HepG2 (cell line): ENCODE data around the gene XPR1. TPM values are rescaled to one million over a fixed set of nuclear protein-coding genes. Genes with fewer than 3 reads are reported as not detected.

Source experiments
- ATAC-seq: fragments of 200-7000 bp; cut with Tn5 transposase; 3 replicates; pipeline ENCODE4 v1.9.1; 2020; ENCODE audit warnings: mild to moderate bottlenecking, moderate library complexity
- BruUV-seq: library from RNA; stranded (reverse); fragments of 400-500 nt; replicated peaks from 2 replicates; lab custom pipeline; 2021; lab: Mats Ljungman, UMichigan
- CTCF ChIA-PET: fragments of 300-600 bp; formaldehyde crosslinking; extraction: SDS; loops from one replicate; lab custom pipeline; 2021; ENCODE audit warnings: low total read pairs, inconsistent platforms, low intra/inter-chr PET ratio; lab: Yijun Ruan, JAX
- POLR2A ChIA-PET: fragments of 350-600 bp; sonication (Branson Sonifier 250); formaldehyde crosslinking; loops from one replicate; lab custom pipeline; 2020; ENCODE audit warnings: antibody characterized with exemption, inconsistent platforms; lab: Yijun Ruan, JAX
- DNase-seq: peaks from one replicate; pipeline ENCODE4 v3.0.0-alpha.2; 2015; ENCODE audit warnings: low spot score
- FAIRE-seq: peaks from 3 replicates; lab custom pipeline; 2011; peaks lifted over from hg19 to GRCh38; lab: Jason Lieb, UNC
- H2AFZ ChIP-seq: one replicate; pipeline ENCODE4 v1.6.1; 2011; ENCODE audit warnings: low read length, inconsistent platforms
- H3K27ac ChIP-seq: fragments of 300-600 bp; 3 replicates; pipeline ENCODE4 v1.8.0; 2011; ENCODE audit warnings: mixed run types, mild to moderate bottlenecking, mixed read lengths, low read length, inconsistent platforms; ENCODE audit not compliant: insufficient read depth; ENCODE audit errors: extremely low read length
- H3K27me3 ChIP-seq, 2 experiments: fragments of 200-600 bp in 1 of 2; 2 replicates in 1 of 2; 3 replicates in 1 of 2; pipeline versions ENCODE4 v1.6.0 to v1.8.0; 2011; ENCODE audit warnings: low read length in 2 of 2, mild to moderate bottlenecking in 2 of 2, moderate library complexity in 2 of 2, inconsistent platforms in 1 of 2; ENCODE audit not compliant: insufficient read depth in 2 of 2, control insufficient read depth in 1 of 2
- H3K36me3 ChIP-seq, 2 experiments: fragments of 200-600 bp in 1 of 2; replicated peaks in 1 of 2; 2 replicates in 1 of 2; 3 replicates in 1 of 2; pipeline versions ENCODE4 v1.5.1 to v1.8.0; 2011; ENCODE audit warnings: low read length in 2 of 2, inconsistent platforms in 1 of 2; ENCODE audit not compliant: insufficient read depth in 2 of 2, control insufficient read depth in 1 of 2
- H3K4me1 ChIP-seq: 2 replicates; pipeline ENCODE4 v1.5.1; 2012; ENCODE audit warnings: low read length, inconsistent platforms; ENCODE audit not compliant: insufficient read depth
- H3K4me2 ChIP-seq: 2 replicates; pipeline ENCODE4 v1.6.0; 2011; ENCODE audit warnings: low read depth, low read length, inconsistent platforms
- H3K4me3 ChIP-seq, 3 experiments: fragments of 200-600 bp in 1 of 3; sonication (generic), shearing (Covaris generic) in 1 of 3; replicated peaks in 1 of 3; 2 replicates each; pipeline ENCODE4 v1.5.1; 2011 to 2016; ENCODE audit warnings: low read length in 3 of 3, inconsistent platforms in 2 of 3, low read depth in 2 of 3, mild to moderate bottlenecking in 2 of 3, control low read depth in 1 of 3, mixed read lengths in 1 of 3; ENCODE audit not compliant: insufficient read depth in 1 of 3
- H3K79me2 ChIP-seq: one replicate; pipeline ENCODE4 v1.6.1; 2011; ENCODE audit warnings: low read length, inconsistent platforms; ENCODE audit not compliant: insufficient read depth
- H3K9ac ChIP-seq: 2 replicates; pipeline ENCODE4 v1.6.0; 2011; ENCODE audit warnings: mild to moderate bottlenecking, low read depth, low read length, inconsistent platforms; ENCODE audit not compliant: insufficient read depth
- H3K9me3 ChIP-seq: 2 replicates; pipeline ENCODE4 v1.5.1; 2012; ENCODE audit warnings: mild to moderate bottlenecking, low read length
- H4K20me1 ChIP-seq: 2 replicates; pipeline ENCODE4 v1.6.0; 2011; ENCODE audit warnings: inconsistent platforms, mild to moderate bottlenecking, low read length, moderate library complexity; ENCODE audit not compliant: insufficient read depth
- GABPA ChIP-seq, 2 experiments: IDR thresholded peaks; 2 replicates each; pipeline ENCODE4 v1.6.1; 2011 to 2016; ENCODE audit warnings: low read depth in 2 of 2, low read length in 1 of 2, missing biosample characterization in 1 of 2, missing genetic modification characterization in 1 of 2
- ONECUT2 ChIP-seq: sonication (generic); formaldehyde crosslinking; IDR thresholded peaks from 2 replicates; pipeline ENCODE4 v1.4.0; 2020; ENCODE audit warnings: missing genetic modification reagents
- RAD21 ChIP-seq: fragments of 450-650 bp; formaldehyde crosslinking; IDR thresholded peaks from 2 replicates; pipeline ENCODE4 v1.5.0; 2020; ENCODE audit warnings: mild to moderate bottlenecking
- ZNF326 ChIP-seq: sonication (generic); formaldehyde crosslinking; IDR thresholded peaks from 2 replicates; pipeline ENCODE4 v1.4.0; 2020; ENCODE audit warnings: missing genetic modification reagents, borderline replicate concordance
- ZNF883 ChIP-seq: sonication (generic); formaldehyde crosslinking; IDR thresholded peaks from 2 replicates; pipeline ENCODE4 v1.5.1; 2020; ENCODE audit warnings: mild to moderate bottlenecking, missing genetic modification reagents; ENCODE audit errors: not compliant biosample characterization
- ZNF891 ChIP-seq: sonication (generic); formaldehyde crosslinking; IDR thresholded peaks from 2 replicates; pipeline ENCODE4 v1.5.0; 2020; ENCODE audit warnings: mild to moderate bottlenecking, missing genetic modification reagents
- WGBS: methylation state at CpG from one replicate; pipeline ENCODE4 v1.1.6; 2017; ENCODE audit warnings: low lambda C conversion rate; 5-methylcytosine and 5-hydroxymethylcytosine counted together
- in situ Hi-C: cut with HindIII; loops from 2 replicates; pipeline ENCODE4 v1.10.0; 2017; ENCODE audit warnings: low pct_unique_long_range_greater_than_20kb; ENCODE audit not compliant: extremely low pct_ligation_motif_present
- intact Hi-C: fragments of 100-400 bp; cut with micrococcal nuclease; formaldehyde crosslinking; loops from one replicate; pipeline ENCODE4 v1.10.0; 2022; ENCODE audit not compliant: unreplicated experiment
- polyA plus RNA-seq, 8 experiments: library from polyadenylated mRNA; depleted of rRNA in 3 of 8; stranded (reverse) in 7 of 8; unstranded in 1 of 8; fragments of >200 nt; fragmentation: Illumina TruSeq in 4 of 8; extraction: Trizol in 4 of 8; gene quantifications; 2 replicates each; pipeline versions ENCODE4 v1.2.1 to v1.2.3, GENCODE V29; 2011 to 2016; ENCODE audit warnings: low read depth in 4 of 8, missing spikeins in 1 of 8, mixed read lengths in 1 of 8; ENCODE audit not compliant: insufficient read depth in 1 of 8
- total RNA-seq, 5 experiments: library from RNA; depleted of rRNA; stranded (reverse); fragments of >200 nt; fragmentation: Illumina TruSeq; extraction: Trizol; gene quantifications; 2 replicates each; pipeline ENCODE4 v1.2.3, GENCODE V29; 2016; ENCODE audit warnings: low read depth in 1 of 5
- TF ChIP-seq, protein P1 (sequence below): sonication (generic); formaldehyde crosslinking; IDR thresholded peaks from 2 replicates; pipeline ENCODE4 v1.4.0; 2020; ENCODE audit warnings: mild to moderate bottlenecking, low read depth, missing genetic modification reagents
- TF ChIP-seq, protein P2 (sequence below): sonication (generic); formaldehyde crosslinking; IDR thresholded peaks from 2 replicates; pipeline ENCODE4 v1.4.0; 2020; ENCODE audit warnings: missing genetic modification reagents, borderline replicate concordance
- TF ChIP-seq, protein P3 (sequence below): sonication (generic); formaldehyde crosslinking; IDR thresholded peaks from 2 replicates; pipeline ENCODE4 v1.5.0; 2020; ENCODE audit warnings: mild to moderate bottlenecking, missing genetic modification reagents
- TF ChIP-seq, protein P4 (sequence below): IDR thresholded peaks from 2 replicates; pipeline ENCODE4 v1.4.0; 2020; ENCODE audit warnings: mild to moderate bottlenecking, missing genetic modification reagents
- TF ChIP-seq, protein P5 (sequence below): sonication (generic); formaldehyde crosslinking; IDR thresholded peaks from 2 replicates; pipeline ENCODE4 v1.5.0; 2020; ENCODE audit warnings: missing genetic modification reagents

Gene XPR1
- total and polyA plus RNA-seq, 2 of the 13 experiments (the other 11 are each of a cell fraction or from before 2014, with no cell fraction given), result 22.3 to 23.6 TPM

DNA sequence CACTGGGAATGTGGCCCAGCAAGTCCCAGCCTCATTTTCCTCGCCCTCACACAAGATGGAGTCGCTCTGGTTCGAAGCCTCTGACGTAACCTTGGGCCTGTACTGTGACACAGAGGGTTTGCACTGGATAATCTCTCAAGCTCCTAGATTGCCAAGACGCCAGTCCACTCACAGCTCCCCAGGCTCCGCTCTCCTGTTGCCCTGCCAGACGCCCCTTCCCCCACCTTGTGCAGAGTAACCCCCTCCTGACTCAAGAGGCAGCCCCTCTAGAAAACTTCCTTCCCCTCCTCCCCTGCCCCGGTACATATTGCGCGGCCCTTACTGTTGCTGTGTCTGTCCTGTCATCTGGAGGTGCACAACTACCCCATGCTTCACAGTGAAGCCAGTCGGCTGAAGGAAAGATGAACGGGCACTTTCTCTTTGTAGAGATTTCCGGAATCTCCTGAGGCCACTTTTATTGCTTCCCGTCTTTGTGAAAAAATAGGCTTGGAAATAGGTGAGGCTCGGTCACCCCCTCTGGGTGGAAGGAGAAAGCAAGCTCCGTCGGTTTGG lies 279.9 kb downstream of the XPR1 start:
- no peaks in the 10 kb centered on the region for H4K20me1 ChIP-seq
- DNase-seq (no peak), FAIRE-seq (no peak), ATAC-seq (no peak)
- no peaks in the 10 kb centered on the region for H3K79me2 ChIP-seq
- H3K4me1 ChIP-seq, result peaks cover 14% of the 10 kb centered on the region
- H3K4me2 ChIP-seq, result peak overlapping the region; percentile 49; the same call in 1 of the 2 replicates
- no peak overlapping the region for H3K4me3 ChIP-seq
- intact Hi-C loops (no loop called here), in situ Hi-C loops (no loop called here)
- no TSS peak for BruUV-seq
- CTCF ChIA-PET, result no interaction called here
- TF ChIP-seq RAD21 (CRISPR knock-in tag) (no peak), ZNF326 (CRISPR knock-in tag) (no peak), ZNF891 (no peak), ONECUT2 (CRISPR knock-in tag) (no peak), GABPA (IDR thresholded peaks at IDR 0.05; ENCODE audit: low read depth, low read length) (no peak), GABPA (CRISPR knock-in tag; IDR thresholded peaks at IDR 0.05; ENCODE audit: low read depth) (no peak), ZNF883 (CRISPR knock-in tag) (no peak)
- TF ChIP-seq, protein P1, sequence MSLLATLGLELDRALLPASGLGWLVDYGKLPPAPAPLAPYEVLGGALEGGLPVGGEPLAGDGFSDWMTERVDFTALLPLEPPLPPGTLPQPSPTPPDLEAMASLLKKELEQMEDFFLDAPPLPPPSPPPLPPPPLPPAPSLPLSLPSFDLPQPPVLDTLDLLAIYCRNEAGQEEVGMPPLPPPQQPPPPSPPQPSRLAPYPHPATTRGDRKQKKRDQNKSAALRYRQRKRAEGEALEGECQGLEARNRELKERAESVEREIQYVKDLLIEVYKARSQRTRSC (CRISPR knock-in tag), result no peak
- TF ChIP-seq, protein P2, sequence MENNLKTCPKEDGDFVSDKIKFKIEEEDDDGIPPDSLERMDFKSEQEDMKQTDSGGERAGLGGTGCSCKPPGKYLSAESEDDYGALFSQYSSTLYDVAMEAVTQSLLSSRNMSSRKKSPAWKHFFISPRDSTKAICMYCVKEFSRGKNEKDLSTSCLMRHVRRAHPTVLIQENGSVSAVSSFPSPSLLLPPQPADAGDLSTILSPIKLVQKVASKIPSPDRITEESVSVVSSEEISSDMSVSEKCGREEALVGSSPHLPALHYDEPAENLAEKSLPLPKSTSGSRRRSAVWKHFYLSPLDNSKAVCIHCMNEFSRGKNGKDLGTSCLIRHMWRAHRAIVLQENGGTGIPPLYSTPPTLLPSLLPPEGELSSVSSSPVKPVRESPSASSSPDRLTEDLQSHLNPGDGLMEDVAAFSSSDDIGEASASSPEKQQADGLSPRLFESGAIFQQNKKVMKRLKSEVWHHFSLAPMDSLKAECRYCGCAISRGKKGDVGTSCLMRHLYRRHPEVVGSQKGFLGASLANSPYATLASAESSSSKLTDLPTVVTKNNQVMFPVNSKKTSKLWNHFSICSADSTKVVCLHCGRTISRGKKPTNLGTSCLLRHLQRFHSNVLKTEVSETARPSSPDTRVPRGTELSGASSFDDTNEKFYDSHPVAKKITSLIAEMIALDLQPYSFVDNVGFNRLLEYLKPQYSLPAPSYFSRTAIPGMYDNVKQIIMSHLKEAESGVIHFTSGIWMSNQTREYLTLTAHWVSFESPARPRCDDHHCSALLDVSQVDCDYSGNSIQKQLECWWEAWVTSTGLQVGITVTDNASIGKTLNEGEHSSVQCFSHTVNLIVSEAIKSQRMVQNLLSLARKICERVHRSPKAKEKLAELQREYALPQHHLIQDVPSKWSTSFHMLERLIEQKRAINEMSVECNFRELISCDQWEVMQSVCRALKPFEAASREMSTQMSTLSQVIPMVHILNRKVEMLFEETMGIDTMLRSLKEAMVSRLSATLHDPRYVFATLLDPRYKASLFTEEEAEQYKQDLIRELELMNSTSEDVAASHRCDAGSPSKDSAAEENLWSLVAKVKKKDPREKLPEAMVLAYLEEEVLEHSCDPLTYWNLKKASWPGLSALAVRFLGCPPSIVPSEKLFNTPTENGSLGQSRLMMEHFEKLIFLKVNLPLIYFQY (CRISPR knock-in tag), result no peak
- TF ChIP-seq, protein P3, sequence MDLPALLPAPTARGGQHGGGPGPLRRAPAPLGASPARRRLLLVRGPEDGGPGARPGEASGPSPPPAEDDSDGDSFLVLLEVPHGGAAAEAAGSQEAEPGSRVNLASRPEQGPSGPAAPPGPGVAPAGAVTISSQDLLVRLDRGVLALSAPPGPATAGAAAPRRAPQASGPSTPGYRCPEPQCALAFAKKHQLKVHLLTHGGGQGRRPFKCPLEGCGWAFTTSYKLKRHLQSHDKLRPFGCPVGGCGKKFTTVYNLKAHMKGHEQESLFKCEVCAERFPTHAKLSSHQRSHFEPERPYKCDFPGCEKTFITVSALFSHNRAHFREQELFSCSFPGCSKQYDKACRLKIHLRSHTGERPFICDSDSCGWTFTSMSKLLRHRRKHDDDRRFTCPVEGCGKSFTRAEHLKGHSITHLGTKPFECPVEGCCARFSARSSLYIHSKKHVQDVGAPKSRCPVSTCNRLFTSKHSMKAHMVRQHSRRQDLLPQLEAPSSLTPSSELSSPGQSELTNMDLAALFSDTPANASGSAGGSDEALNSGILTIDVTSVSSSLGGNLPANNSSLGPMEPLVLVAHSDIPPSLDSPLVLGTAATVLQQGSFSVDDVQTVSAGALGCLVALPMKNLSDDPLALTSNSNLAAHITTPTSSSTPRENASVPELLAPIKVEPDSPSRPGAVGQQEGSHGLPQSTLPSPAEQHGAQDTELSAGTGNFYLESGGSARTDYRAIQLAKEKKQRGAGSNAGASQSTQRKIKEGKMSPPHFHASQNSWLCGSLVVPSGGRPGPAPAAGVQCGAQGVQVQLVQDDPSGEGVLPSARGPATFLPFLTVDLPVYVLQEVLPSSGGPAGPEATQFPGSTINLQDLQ (CRISPR knock-in tag), result no peak
- TF ChIP-seq, protein P4, sequence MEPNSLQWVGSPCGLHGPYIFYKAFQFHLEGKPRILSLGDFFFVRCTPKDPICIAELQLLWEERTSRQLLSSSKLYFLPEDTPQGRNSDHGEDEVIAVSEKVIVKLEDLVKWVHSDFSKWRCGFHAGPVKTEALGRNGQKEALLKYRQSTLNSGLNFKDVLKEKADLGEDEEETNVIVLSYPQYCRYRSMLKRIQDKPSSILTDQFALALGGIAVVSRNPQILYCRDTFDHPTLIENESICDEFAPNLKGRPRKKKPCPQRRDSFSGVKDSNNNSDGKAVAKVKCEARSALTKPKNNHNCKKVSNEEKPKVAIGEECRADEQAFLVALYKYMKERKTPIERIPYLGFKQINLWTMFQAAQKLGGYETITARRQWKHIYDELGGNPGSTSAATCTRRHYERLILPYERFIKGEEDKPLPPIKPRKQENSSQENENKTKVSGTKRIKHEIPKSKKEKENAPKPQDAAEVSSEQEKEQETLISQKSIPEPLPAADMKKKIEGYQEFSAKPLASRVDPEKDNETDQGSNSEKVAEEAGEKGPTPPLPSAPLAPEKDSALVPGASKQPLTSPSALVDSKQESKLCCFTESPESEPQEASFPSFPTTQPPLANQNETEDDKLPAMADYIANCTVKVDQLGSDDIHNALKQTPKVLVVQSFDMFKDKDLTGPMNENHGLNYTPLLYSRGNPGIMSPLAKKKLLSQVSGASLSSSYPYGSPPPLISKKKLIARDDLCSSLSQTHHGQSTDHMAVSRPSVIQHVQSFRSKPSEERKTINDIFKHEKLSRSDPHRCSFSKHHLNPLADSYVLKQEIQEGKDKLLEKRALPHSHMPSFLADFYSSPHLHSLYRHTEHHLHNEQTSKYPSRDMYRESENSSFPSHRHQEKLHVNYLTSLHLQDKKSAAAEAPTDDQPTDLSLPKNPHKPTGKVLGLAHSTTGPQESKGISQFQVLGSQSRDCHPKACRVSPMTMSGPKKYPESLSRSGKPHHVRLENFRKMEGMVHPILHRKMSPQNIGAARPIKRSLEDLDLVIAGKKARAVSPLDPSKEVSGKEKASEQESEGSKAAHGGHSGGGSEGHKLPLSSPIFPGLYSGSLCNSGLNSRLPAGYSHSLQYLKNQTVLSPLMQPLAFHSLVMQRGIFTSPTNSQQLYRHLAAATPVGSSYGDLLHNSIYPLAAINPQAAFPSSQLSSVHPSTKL (CRISPR knock-in tag), result no peak
- TF ChIP-seq, protein P5, sequence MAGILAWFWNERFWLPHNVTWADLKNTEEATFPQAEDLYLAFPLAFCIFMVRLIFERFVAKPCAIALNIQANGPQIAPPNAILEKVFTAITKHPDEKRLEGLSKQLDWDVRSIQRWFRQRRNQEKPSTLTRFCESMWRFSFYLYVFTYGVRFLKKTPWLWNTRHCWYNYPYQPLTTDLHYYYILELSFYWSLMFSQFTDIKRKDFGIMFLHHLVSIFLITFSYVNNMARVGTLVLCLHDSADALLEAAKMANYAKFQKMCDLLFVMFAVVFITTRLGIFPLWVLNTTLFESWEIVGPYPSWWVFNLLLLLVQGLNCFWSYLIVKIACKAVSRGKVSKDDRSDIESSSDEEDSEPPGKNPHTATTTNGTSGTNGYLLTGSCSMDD (CRISPR knock-in tag), result no peak
- no peaks in the 10 kb centered on the region for H3K36me3 ChIP-seq
- WGBS, result 80% methylated on average over 14 of the region's 17 CpGs
- H2AFZ ChIP-seq, result no peak overlapping the region
- POLR2A ChIA-PET, result no interaction called here
- no peak overlapping the region for H3K9ac ChIP-seq
- H3K27me3 ChIP-seq, result peaks cover 0 to 17% of the 10 kb centered on the region in 2 experiments; a peak in 3 of 5 replicates
- H3K9me3 ChIP-seq, result no peaks in the 10 kb centered on the region
- H3K27ac ChIP-seq, result no peak overlapping the region
